GM18861 (cell line): ENCODE data around the gene CLEC4A.
"Not testable (repeated sequence)": the region's sequence is repeated elsewhere in the genome, so short reads cannot be mapped to it uniquely, and the experiment has no call there.

Source experiments
- ATAC-seq: cut with Tn5 transposase; IDR thresholded peaks from one replicate; pipeline ENCODE4 v1.9.1; 2021; ENCODE audit not compliant: unreplicated experiment

CLEC4A gene

DNA sequence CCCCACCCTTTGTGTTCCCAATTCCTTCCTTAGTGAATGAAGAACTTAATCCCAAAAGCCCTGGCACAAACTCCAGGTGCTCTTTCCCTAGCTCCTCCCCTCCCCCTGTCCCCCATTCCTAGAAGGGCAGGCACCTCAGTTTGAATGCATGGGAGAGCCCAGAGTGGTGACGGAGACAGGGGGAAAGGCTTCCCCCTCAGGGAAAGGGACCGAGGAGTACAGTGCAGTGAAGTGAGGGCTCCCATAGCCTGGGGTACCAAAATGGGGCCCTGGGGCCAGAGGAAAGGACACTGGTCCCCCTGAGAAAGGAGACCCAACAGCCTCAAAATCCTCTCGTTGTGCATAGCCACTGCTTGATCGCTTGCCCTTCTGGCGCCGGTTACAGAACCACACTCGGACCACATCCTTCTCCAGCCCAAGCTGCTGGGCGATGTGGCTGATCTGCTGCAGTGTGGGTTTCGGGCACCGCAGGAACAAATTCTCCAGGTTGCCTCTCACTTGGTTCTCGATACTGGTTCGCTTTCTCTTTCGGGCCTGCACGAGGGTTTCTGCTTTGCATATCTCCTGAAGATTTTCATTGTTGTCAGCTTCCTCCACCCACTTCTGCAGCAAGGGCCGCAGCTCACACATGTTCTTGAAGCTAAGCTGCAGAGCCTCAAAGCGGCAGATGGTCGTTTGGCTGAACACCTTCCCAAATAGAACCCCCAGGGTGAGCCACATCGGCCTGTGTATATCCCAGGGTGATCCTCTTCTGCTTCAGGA is 10.4 kb downstream of the CLEC4A start:
- not testable (repeated sequence) for ATAC-seq

DNA sequence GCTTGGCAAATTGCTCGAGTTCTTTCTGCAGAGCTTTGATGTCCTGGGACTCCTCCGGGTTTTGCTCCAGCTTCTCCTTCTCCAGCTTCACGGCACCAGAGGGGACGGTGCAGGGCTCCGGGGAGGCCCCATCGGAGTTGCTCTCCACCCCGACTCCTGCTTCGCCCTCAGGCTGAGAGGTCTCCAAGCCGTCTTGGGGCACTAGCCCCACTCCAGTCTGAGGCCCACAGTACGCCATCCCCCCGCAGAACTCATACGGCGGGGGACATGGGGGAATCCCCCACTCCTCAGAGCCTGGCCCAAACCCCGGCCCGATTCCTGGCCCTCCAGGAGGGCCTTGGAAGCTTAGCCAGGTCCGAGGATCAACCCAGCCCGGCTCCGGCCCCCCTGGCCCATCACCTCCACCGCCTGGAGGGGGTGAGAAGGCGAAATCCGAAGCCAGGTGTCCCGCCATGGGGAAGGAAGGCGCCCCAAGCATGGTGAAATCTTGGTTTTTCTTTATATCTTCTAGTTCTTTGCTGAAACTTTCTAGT is 11.0 kb downstream of the CLEC4A start:
- ATAC-seq, result not testable (repeated sequence)

GRCh38 chr12:8141647-8142046 is 18.2 kb downstream of the CLEC4A start:
- not testable (repeated sequence) for ATAC-seq

GRCh38 chr12:8143261-8143660 is 19.8 kb downstream of the CLEC4A start:
- ATAC-seq, result no peak

DNA sequence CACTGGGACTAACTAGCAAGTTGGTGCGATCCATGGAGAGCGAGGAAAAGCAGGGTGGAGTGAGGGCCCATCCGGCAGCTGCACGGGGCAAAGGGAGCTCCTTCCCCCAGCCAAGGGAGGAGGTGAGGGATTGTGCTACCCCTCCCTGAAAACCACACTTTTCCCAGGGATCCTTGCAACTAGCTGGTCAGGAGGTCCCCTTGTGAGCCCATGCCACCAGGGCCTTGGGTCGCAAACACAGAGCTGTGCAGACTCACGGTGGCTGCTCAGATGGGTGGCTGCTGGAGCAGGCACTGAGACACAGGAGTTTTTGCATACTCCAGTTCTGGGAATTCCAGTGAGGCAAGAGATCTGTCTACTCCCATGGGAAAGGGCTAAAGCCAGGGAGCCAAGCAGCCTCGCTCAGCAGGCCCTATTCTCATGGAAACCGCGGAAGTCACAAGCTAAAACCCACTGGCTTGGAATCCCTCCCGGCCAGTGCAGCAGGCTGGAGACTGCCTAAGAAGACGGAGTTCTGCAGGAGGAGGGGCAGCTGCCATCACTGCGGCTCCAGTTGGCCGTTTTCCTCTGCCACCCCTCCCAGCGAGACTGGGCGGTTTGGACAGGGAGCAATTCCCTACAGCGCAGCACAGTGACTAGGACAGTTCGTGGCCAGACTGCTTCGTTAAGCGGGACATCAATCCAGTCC is 22.5 kb downstream of the CLEC4A start:
- ATAC-seq, result no peak

DNA sequence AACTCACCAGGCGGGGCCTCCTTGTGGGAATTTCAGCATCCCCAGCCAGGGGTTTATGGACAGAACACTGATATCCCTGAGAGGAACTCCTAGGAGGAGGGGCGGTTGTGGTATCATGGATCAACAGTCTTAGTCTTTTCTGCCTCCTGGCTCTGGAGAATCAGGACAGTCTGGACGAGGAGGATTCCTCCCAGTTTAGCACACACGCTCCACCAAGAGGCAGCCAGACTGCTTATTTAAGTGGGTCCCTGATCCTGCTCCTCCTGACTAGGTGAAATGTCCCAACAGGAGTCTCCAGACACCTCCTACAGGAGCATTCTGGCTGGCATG is 23.0 kb downstream of the CLEC4A start:
- no peak for ATAC-seq

- no peak for ATAC-seq
Observed at GRCh38 chr12:8154526-8154925, 31.1 kb downstream of the CLEC4A start.

DNA sequence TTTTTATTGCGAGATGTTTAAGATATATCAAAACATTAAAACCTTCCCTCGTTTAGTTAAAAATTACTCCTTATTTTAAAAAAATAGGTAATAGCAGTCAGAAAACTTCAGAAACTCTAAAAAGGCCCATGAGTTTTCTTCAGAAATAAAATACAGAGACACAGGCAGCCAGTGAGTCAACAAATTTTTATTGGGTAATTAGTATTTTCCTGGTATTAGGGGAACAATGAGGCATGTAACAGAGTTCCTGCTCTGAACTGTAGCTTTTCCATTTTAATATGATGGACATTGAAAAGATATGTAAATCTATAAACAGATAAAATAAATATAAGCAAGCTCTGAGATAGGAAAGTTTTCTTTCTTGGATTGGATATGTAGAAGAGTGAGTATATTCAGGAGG is 33.0 kb downstream of the CLEC4A start:
- ATAC-seq, result no peak

GRCh38 chr12:8156845-8157244 is 33.4 kb downstream of the CLEC4A start, which contains the start of gene ZNF705A:
ZNF705A (plus strand) TSS chr12:8157015; CDS start chr12:8172626, 15,611 bp downstream.
- no peak for ATAC-seq

GRCh38 chr12:8157484-8158198 is 34.2 kb downstream of the CLEC4A start:
- ATAC-seq, result no peak

DNA sequence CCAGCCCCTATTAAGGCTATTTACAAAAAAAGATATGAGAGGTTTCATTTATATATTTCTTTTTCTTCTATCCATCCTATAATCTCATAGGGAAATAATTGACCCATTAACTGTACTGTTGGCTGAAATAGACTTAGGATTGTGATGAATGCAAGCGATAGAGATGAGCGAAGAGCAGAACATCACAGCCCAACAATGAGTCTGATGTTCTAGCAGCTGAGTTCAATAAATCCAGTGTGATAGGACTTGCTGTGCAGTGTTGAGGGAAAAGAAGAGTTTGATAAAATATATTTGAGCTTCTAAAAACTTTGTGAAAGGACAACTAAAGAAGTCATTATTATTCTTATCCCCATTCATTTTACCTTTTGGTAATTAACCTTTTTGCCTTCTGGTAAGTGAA is 49.5 kb downstream of the CLEC4A start:
- not testable (repeated sequence) for ATAC-seq

- ATAC-seq, result not testable (repeated sequence)
Observed at GRCh38 chr12:8179989-8180585, 56.7 kb downstream of the CLEC4A start.

- not testable (repeated sequence) for ATAC-seq
Observed at GRCh38 chr12:8181271-8181670, 57.9 kb downstream of the CLEC4A start.

GRCh38 chr12:8182923-8183322 is 59.5 kb downstream of the CLEC4A start:
- ATAC-seq, result not testable (repeated sequence)

GRCh38 chr12:8183346-8183745 is 59.9 kb downstream of the CLEC4A start:
- ATAC-seq, result not testable (repeated sequence)

DNA sequence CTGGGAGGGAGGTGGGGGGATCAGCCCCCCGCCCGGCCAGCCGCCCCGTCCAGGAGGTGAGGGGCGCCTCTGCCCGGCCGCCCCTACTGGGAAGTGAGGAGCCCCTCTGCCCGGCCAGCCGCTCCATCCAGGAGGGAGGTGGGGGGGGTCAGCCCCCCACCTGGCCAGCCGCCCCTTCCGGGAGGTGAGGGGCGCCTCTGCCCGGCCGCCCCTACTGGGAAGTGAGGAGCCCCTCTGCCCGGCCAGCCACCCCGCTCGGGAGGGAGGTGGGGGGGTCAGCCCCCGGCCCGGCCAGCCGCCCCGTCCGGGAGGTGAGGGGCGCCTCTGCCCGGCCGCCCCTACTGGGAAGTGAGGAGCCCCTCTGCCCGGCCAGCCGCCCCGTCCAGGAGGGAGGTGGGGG is 60.8 kb downstream of the CLEC4A start:
- ATAC-seq, result not testable (repeated sequence)

DNA sequence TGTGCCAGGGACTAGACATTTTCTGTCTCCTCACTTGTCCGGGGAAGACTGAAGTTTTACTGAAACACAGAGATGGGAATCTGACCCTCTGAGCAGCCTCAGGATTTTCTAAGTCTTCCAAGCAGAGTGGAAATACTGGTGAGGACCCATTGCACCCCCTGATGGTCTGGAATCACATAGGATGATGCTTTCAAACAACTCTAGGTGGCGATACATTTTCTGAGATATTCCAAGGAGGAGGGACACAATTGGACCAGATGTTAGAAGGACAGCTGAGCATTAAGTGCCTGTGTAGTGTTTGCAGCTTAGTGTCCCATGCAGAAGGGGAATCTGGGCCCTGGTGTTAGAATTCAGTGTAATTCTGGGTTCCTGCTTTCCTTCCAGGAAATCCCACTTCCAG is 64.7 kb downstream of the CLEC4A start:
- ATAC-seq, result not testable (repeated sequence)
